CD1c-positive myeloid dendritic cell (primary cell): ENCODE measurements around the gene FBXL14.
A peak's percentile ranks its signal among the peaks of the same experiment; 100 is the strongest.

ENCODE experiments used
- DNase-seq: peaks from one replicate; pipeline ENCODE4 v3.0.0-alpha.2; 2016; ENCODE audit errors: extremely low spot score

The FBXL14 gene

DNA sequence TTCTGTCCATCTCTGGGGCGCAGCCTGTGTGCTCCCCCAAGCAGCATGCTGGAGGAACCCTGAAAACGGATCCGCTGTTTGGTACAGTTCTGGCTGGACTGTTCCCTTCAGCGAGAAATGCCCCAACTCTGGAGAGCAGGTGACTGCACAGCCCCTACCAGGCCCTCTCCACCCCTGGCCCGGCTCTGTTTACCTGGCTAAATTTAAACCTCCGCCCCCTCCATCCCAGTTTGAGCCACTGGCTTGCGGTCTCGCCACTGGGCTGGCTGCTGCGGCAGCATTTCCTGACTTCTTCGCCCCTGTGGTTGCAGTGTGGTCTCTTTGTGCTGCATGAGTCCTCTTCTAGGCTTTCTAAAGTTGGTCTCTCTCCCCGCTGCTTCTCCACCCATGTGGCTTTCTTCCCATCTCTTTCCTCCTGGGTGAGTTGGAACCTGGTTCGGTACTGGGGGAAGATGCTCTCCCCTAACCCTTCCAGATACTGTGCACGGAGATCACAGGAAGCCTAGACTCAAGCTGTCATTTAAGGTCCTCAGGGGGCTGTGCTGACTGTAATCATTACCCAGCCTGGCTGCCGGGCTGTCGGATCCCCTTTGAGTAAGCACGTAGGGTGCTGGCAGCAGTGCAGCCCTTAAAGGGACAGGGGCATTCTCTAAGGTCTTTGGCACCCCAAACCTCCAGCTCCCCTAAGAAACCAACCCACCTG, 60.6 kb downstream of the FBXL14 start:
- DNase-seq, result no peak

DNA sequence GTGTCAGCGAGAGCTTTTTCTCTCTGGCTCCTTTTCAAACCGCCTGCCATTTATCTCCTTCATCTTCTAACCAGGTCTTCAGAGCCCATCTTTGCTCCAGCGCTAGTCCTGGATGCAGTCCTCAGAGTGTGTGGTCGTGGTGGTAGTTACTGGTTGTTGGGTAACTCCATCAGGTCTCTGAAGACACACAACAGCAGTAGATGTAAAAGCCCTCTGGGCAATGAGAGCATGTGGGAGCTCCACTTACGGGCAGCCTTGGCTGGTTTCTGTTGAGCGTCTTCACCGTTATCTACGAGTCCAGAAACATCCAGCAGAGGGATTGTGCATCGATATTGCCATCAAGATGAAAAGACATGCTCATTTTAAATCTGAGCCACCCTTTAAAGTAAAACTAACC, 61.2 kb downstream of the FBXL14 start:
- DNase-seq, result peak; percentile 16

DNA sequence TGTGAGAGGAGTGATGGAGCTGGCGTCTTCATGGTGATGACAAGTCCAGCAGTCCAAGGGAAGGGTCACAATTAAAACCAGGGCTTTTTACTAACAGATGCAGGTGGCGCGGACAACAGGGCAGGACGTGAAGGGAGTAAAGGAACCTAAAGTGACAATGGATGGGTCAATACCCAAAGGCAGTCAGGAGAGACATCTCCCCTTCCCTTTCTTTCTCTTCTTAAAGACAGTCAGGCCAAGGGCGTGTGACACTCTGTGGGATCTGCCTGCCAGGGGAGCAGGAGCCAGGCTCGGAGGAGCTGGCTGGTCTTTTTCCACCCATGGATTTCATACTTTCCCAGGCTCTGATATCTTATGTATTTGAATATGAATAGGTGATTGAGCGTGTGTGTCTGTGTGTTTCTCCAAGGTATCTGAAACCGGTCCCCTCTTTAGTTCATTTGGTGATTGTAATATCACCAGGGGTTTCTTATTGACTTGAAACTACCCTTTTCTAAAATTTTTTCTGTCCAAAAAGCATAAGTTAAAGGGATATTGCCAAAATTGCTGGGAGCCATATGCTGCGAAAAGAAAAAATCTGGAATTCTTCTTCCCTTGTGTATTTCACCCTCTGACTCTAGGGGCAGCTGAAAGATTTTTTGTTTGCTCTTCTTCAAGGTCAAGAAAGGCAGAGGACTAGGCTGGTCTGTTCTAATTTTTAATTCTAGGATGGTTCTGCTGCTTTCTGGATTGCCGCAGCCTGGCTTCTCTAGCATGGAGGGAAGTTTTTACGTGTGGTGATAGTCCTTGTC, 61.8 kb downstream of the FBXL14 start:
- DNase-seq, result no peak

DNA sequence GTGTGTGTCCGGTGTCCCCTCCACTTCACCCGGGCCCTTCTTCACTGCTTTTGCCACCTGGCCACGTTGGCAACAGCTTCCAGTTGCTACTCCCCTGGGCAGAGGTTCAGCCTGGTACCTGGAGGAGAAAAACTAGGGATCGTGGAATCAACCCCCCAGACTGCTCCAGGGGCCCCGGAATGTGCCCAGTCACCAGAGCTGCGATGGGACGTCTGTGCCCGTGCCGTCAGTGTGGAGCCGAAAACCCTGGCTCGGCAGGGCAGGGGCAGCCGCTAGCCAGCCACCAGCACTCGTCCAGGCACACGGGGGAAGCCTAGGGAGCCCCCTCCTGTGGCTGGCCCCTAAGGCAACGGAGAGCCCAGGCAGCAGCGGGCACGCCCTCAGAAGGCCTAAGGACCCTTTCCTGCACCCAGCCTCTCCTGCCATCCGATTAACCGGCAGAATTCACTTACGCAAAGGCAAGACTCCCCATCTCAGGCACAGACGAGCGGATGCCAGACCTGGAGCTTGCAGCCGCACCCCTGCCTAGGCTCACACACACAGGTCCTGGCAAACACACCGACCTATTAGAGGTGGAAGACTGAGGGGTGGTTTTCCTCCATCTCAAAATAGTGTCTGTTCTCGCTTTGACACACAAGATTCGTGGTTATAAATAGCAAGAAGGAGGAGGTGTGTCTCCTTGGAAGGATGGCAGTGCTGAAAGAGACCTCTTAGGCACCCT, 62.6 kb downstream of the FBXL14 start:
- no peak for DNase-seq

DNA sequence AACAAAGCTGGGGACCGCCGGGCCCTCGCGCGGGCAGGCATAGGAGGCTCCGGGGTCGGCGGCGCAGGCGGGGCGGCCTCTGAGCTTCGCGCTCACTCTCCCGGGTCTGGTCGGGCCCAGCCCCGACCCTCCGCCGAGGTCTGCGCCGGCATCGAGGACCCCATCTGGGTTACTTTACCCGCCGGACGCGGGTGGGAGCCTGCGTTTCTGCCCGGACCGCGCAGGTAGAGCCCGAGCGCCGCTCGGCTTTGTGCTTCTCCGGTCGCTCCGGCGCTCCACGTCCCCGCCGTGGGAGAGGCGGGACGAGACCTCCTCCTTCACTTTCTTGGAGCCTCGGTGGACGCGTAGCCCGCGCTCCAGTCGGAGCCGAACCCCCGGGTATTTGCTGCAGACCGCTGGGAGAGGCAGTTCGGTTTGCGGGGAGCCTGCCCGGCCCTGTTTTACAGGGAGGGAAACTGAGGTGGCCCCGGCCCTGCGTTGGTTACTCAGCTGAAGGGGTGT, 63.2 kb downstream of the FBXL14 start:
- no peak for DNase-seq

DNA sequence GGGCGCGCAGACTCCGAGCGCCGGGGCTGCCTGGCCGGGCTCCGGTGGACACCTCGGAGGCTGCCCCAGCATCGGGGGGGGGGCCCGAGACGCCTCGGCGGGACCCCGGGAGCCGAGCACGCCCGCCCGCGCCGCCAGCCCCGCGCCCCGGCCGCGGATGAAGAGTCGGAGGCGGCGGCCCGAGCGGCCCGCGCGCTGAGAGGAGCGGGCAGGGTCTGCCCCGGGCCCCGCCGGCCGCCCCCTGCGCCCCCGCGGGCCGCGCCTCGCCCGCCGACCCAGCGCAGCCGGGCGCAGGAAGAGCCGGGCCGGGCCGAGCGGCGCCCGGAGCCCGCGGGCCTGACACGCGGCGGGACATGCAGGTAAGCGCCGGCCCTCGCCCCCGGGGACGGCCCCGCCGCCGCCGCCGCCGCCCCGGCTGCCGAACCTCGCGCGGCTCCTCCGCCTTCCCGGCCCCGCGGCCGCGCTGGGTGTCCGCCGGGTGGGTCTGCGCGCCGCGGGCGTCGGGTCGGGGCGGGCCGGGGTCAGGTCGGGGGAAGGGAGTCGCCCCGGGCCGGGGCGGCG, 63.7 kb downstream of the FBXL14 start:
- DNase-seq, result no peak

DNA sequence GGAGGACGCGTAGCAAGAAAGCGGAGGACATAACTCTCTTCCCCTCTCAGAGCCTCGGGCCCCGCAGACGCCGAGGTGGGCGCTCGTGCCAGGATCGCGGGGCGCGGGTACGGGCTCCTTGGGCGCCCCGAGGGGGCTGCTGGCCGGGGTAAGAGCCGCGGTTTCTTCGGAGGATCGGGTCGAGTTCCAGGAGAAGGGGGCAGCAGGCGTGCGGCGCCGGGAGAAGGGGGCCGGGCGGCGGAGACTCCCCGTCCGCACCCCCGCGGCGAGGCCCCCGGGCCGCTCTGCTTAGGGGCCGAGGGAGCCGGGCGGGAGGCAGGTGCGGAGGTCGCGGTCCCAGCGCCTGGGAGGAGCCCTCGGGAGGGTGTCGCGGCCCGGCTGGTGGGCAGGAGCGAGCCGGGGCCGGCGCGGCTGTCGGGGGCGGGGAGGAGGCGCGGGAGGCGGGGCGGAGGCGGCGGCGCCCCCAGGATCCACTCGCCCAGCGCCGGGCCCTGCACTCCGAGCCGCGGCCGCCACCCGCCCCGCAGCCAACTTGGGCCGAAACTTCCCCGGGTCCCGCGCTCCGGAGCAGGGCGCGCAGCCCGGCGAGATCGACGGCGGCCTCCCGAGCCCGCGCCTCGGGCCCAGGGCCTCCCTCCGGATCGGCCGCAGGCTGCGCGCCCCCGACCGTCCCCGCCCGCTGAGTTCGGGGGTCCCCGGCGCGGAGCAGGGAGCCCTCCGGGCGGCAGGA, 64.4 kb downstream of the FBXL14 start:
- DNase-seq, result no peak

- no peak for DNase-seq
Measured at GRCh38 chr12:1529228-1529861, 65.0 kb downstream of the FBXL14 start.

DNA sequence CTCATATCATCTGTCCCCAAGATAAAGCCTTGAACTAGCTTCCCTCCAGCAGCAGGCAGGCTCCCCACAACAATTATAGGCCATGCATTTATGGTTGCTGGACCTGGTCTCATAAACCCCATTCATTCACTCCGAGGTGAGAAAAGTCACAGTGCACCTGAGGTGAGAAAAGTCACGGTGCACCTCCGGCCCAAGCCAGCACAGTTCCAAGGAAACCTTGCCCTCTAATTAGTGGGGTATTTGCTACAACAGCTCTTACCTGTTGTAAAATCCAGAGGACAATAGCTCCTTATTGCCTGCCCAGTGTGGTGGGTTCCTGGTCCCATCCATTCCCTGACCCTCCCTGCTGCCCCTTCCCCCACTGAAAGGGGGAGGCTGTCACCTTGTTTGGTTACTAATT, 65.6 kb downstream of the FBXL14 start:
- DNase-seq, result no peak

DNA sequence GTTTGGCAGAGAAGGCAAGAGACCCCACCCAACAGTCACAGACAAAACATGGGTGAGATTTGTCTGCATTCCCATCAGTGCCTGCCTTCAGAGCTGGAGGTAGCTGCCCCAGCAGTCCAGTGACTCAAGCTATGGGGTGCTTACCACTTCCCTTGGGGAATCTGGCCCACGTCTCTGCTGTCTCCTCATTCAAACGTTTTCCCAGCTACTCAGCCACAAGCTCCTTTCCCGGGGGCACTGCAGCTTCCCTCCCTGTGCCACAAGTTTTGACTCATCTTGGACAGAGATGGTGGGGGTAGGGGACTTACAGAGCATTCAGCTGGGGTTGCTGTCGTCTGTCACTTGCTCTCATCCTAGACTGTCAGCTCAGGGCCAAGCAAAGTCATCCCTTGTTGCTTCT, 66.6 kb downstream of the FBXL14 start:
- no peak for DNase-seq

GRCh38 chr12:1525858-1526257, 68.5 kb downstream of the FBXL14 start:
- no peak for DNase-seq

GRCh38 chr12:1523558-1524050, 70.8 kb downstream of the FBXL14 start:
- no peak for DNase-seq

GRCh38 chr12:1523046-1523445, 71.3 kb downstream of the FBXL14 start:
- no peak for DNase-seq

DNA sequence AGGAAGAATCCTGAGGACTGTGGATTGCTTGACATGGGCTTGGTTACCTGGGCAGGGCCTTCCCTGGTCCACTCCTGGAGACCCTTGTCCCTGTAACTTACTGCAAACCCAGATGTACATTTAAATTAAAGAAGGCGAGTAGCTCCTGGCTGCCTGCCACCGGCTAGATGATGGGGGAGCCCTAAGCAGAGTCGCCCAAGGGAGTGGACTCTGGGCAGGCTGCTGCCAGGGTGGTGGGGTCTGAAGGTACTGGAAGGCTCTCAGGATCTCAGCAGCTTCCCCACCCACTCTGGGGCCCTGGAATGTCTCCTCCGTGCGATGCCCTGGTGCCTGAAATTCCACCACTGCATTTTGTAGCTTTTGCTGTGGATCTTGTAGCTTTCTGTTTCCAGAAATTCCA, 74.7 kb downstream of the FBXL14 start:
- no peak for DNase-seq

DNA sequence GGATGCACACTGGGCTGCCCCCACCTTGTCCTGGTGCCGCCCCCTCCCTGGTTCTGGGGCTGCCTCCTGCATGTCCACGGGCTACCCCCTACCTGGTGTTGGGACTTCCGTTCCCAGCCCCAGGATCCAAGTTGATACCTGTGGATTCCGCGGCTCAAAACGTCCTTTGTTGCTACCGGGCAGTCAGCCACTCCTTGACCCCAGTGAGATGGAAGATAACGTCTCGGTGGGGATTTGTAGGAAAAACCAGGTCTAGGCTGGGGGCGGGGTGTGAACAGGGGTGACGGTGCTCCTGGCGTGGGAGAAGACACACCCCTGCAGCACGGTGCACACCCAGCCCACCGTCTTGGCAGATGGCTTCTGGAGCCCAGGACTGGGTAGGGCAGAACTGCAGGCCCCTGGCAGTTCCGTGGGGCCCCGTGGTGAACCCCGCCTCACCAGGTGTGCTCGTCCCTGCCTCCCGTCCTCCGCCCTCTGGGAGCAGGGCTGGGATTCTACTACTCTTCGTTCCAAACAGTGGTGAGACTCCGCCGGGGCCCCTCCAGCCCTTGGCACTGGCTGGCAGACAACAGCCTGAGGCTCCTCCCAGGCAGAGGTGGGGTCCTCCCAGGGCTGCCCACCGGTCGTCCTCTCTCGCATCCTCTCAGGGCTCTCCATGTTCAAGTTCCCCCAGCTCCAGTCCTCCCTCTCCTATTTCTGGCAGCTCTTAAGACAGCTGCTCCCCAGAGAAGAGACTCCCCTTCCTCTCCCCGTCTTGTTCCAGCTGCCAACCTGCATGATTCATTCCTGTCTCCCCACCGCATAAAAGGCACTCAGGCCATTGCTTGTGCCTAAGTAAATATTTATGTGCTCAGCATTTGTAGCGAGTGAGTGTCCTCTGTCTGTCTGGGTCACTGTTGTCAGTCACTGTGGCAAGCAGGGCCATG, 75.5 kb downstream of the FBXL14 start:
- no peak for DNase-seq

GRCh38 chr12:1517734-1518525, 76.5 kb downstream of the FBXL14 start:
- DNase-seq, result no peak

- DNase-seq, result no peak
Measured at GRCh38 chr12:1517007-1517406, 77.4 kb downstream of the FBXL14 start.
